Neural progenitor cell (in vitro differentiated cells): ENCODE data around the gene ADGB. TPM values are rescaled to one million over a fixed set of nuclear protein-coding genes. Genes with fewer than 3 reads are reported as not detected.
"Not testable (repeated sequence)": the region's sequence is repeated elsewhere in the genome, so short reads cannot be mapped to it uniquely, and the experiment has no call there.

ENCODE experiments used
- DNase-seq: peaks from one replicate; pipeline ENCODE4 v3.0.0-alpha.2; 2016; ENCODE audit warnings: low spot score
- H2AFZ ChIP-seq: fragments of 200-600 bp; sonication (generic); replicated peaks from 2 replicates; pipeline ENCODE4 v1.6.1; 2016; ENCODE audit warnings: antibody characterized with exemption
- H3F3A ChIP-seq: fragments of 200-600 bp; sonication (generic); 2 replicates; pipeline ENCODE4 v1.6.1; 2016; ENCODE audit warnings: antibody characterized with exemption, low read depth
- H3K27ac ChIP-seq: fragments of 200-600 bp; sonication (generic); 2 replicates; pipeline ENCODE4 v1.5.1; 2016; ENCODE audit warnings: mild to moderate bottlenecking
- H3K27me3 ChIP-seq: fragments of 200-600 bp; sonication (generic); 2 replicates; pipeline ENCODE4 v1.6.1; 2016; ENCODE audit warnings: mild to moderate bottlenecking, moderate library complexity
- H3K36me3 ChIP-seq: fragments of 200-600 bp; sonication (generic); 2 replicates; pipeline ENCODE4 v1.5.1; 2016
- H3K4me1 ChIP-seq: fragments of 200-600 bp; sonication (generic); 2 replicates; pipeline ENCODE4 v1.6.1; 2016; ENCODE audit warnings: mixed run types
- H3K4me2 ChIP-seq: fragments of 200-600 bp; sonication (generic); 2 replicates; pipeline ENCODE4 v1.6.1; 2016
- H3K4me3 ChIP-seq: fragments of 200-600 bp; sonication (generic); 2 replicates; pipeline ENCODE4 v1.5.1; 2016
- H3K79me2 ChIP-seq: fragments of 200-600 bp; sonication (generic); 2 replicates; pipeline ENCODE4 v1.6.1; 2016; ENCODE audit warnings: low read depth
- H3K9ac ChIP-seq: fragments of 200-600 bp; sonication (generic); 2 replicates; pipeline ENCODE4 v1.6.1; 2016
- H3K9me3 ChIP-seq: fragments of 200-600 bp; sonication (generic); 2 replicates; pipeline ENCODE4 v1.5.1; 2016; ENCODE audit warnings: low read depth
- H4K20me1 ChIP-seq: fragments of 200-600 bp; sonication (generic); 2 replicates; pipeline ENCODE4 v1.6.1; 2016; ENCODE audit warnings: low read depth
- H3K27ac Mint-ChIP-seq: 3 replicates; pipeline ENCODE4 v1.8.0; 2021; ENCODE audit warnings: mixed read lengths
- H3K27me3 Mint-ChIP-seq: 2 replicates; pipeline ENCODE4 v1.8.0; 2022; ENCODE audit warnings: low read depth, mild to moderate bottlenecking, inconsistent platforms, moderate library complexity, mixed read lengths; ENCODE audit not compliant: insufficient read depth
- H3K36me3 Mint-ChIP-seq: 3 replicates; pipeline ENCODE4 v1.8.0; 2021; ENCODE audit warnings: mixed read lengths
- H3K4me1 Mint-ChIP-seq: 3 replicates; pipeline ENCODE4 v1.8.0; 2021; ENCODE audit warnings: mixed read lengths
- H3K4me3 Mint-ChIP-seq: 3 replicates; pipeline ENCODE4 v1.8.0; 2021; ENCODE audit warnings: mild to moderate bottlenecking, moderate library complexity, mixed read lengths
- H3K9me3 Mint-ChIP-seq: 3 replicates; pipeline ENCODE4 v1.8.0; 2020; ENCODE audit warnings: mixed read lengths
- CTCF ChIP-seq: fragments of 200-600 bp; sonication (generic); IDR thresholded peaks from 2 replicates; pipeline ENCODE4 v1.5.1; 2017; ENCODE audit warnings: antibody characterized with exemption, mild to moderate bottlenecking
- EZH2 ChIP-seq: fragments of 200-600 bp; sonication (generic); IDR thresholded peaks from 2 replicates; pipeline ENCODE4 v1.6.1; 2017; ENCODE audit warnings: antibody characterized with exemption, mild to moderate bottlenecking, moderate library complexity
- EZH2phosphoT487 ChIP-seq: fragments of 200-600 bp; sonication (generic); IDR thresholded peaks from 2 replicates; pipeline ENCODE4 v1.6.1; 2017; ENCODE audit warnings: antibody characterized with exemption
- total RNA-seq: library from RNA; depleted of rRNA; stranded (reverse); fragments of >200 nt; gene quantifications from 2 replicates; pipeline ENCODE4 v1.2.3, GENCODE V29; 2015; ENCODE audit warnings: low replicate concordance

ADGB gene
- total RNA-seq, 1 donor from 2014 or later = not detected

- no peak overlapping the region for H3K27ac ChIP-seq
- Mint-ChIP-seq H3K27ac (no peak overlapping the region), H3K36me3 (no peaks in the 10 kb centered on the region), H3K27me3 (no peaks in the 10 kb centered on the region), H3K9me3 (peaks cover 24% of the 10 kb centered on the region), H3K4me1 (no peaks in the 10 kb centered on the region), H3K4me3 (no peak overlapping the region)
- no peaks in the 10 kb centered on the region for H3K27me3 ChIP-seq
- H2AFZ ChIP-seq = no peak overlapping the region
- no peaks in the 10 kb centered on the region for H3K36me3 ChIP-seq
- H3F3A ChIP-seq = no peaks in the 10 kb centered on the region
- no peaks in the 10 kb centered on the region for H3K4me1 ChIP-seq
- H3K9me3 ChIP-seq = no peaks in the 10 kb centered on the region
- H3K9ac ChIP-seq = no peak overlapping the region
- no peak for TF ChIP-seq EZH2phosphoT487
- no peak for TF ChIP-seq CTCF
- TF ChIP-seq EZH2 = no peak
- no peaks in the 10 kb centered on the region for H4K20me1 ChIP-seq
- no peak overlapping the region for H3K4me3 ChIP-seq
- no peak overlapping the region for H3K4me2 ChIP-seq
- no peak for DNase-seq
- H3K79me2 ChIP-seq = no peaks in the 10 kb centered on the region
Measured at GRCh38 chr6:146795479-146796133, 196.8 kb downstream of the ADGB start.

GRCh38 chr6:146803167-146803566 is 204.4 kb downstream of the ADGB start:
- H3K9ac ChIP-seq, H3K79me2 ChIP-seq, H3K4me3 ChIP-seq, DNase-seq, H3K27me3 Mint-ChIP-seq, H2AFZ ChIP-seq, H3K27ac ChIP-seq, H4K20me1 ChIP-seq, H3K27ac Mint-ChIP-seq, H3K36me3 ChIP-seq, H3K36me3 Mint-ChIP-seq, H3K4me2 ChIP-seq, H3K4me1 ChIP-seq, H3K9me3 Mint-ChIP-seq, H3K27me3 ChIP-seq, H3F3A ChIP-seq, H3K4me1 Mint-ChIP-seq, H3K9me3 ChIP-seq, H3K4me3 Mint-ChIP-seq: not testable (repeated sequence)

GRCh38 chr6:146803601-146804000 is 204.8 kb downstream of the ADGB start:
- H3K4me3 ChIP-seq = no peak overlapping the region
- no peaks in the 10 kb centered on the region for H3F3A ChIP-seq
- no peaks in the 10 kb centered on the region for H3K79me2 ChIP-seq
- H3K36me3 ChIP-seq = no peaks in the 10 kb centered on the region
- H4K20me1 ChIP-seq = no peaks in the 10 kb centered on the region
- H3K4me2 ChIP-seq = no peak overlapping the region
- no peak overlapping the region for H3K9ac ChIP-seq
- no peaks in the 10 kb centered on the region for H3K4me1 ChIP-seq
- H3K9me3 ChIP-seq = no peaks in the 10 kb centered on the region
- no peak overlapping the region for H3K27ac Mint-ChIP-seq
- H3K27me3 Mint-ChIP-seq = no peaks in the 10 kb centered on the region
- no peak overlapping the region for H2AFZ ChIP-seq
- H3K9me3 Mint-ChIP-seq = no peaks in the 10 kb centered on the region
- H3K4me1 Mint-ChIP-seq = no peaks in the 10 kb centered on the region
- H3K27ac ChIP-seq = no peak overlapping the region
- no peak overlapping the region for H3K4me3 Mint-ChIP-seq
- no peaks in the 10 kb centered on the region for H3K27me3 ChIP-seq
- TF ChIP-seq EZH2phosphoT487 = no peak
- TF ChIP-seq CTCF = no peak
- TF ChIP-seq EZH2 = no peak
- no peak for DNase-seq
- H3K36me3 Mint-ChIP-seq = no peaks in the 10 kb centered on the region

- Histone ChIP-seq H3K9me3 (no peaks in the 10 kb centered on the region), H3K4me1 (no peaks in the 10 kb centered on the region), H3K27ac (no peak overlapping the region), H3K79me2 (no peaks in the 10 kb centered on the region), H3K36me3 (no peaks in the 10 kb centered on the region), H3F3A (no peaks in the 10 kb centered on the region), H3K4me2 (no peak overlapping the region), H2AFZ (no peak overlapping the region), H3K4me3 (no peak overlapping the region), H3K27me3 (no peaks in the 10 kb centered on the region), H3K9ac (no peak overlapping the region), H4K20me1 (no peaks in the 10 kb centered on the region)
- Mint-ChIP-seq H3K9me3 (no peaks in the 10 kb centered on the region), H3K27me3 (no peaks in the 10 kb centered on the region), H3K36me3 (no peaks in the 10 kb centered on the region), H3K27ac (no peak overlapping the region), H3K4me3 (no peak overlapping the region), H3K4me1 (no peaks in the 10 kb centered on the region)
- no peak for DNase-seq
- TF ChIP-seq EZH2phosphoT487 = no peak
- no peak for TF ChIP-seq CTCF
- TF ChIP-seq EZH2 = no peak
Measured at GRCh38 chr6:146805546-146806325, 207.0 kb downstream of the ADGB start.

- not testable (repeated sequence) for H3K27ac ChIP-seq, H3K27me3 ChIP-seq, H3K27ac Mint-ChIP-seq, H3K4me2 ChIP-seq, DNase-seq, H3K9me3 Mint-ChIP-seq, H4K20me1 ChIP-seq, H3K36me3 ChIP-seq, H3F3A ChIP-seq, H3K4me1 Mint-ChIP-seq, H3K4me1 ChIP-seq, H3K79me2 ChIP-seq, H3K4me3 Mint-ChIP-seq, H3K36me3 Mint-ChIP-seq, H3K27me3 Mint-ChIP-seq, H3K9ac ChIP-seq, H3K9me3 ChIP-seq, H2AFZ ChIP-seq, H3K4me3 ChIP-seq
Measured at GRCh38 chr6:146809014-146809413, 210.2 kb downstream of the ADGB start.
